Measurements from ENCODE around the gene C16orf90.
A peak's percentile ranks its signal among the peaks of the same experiment; 100 is the strongest.

The C16orf90 gene

GRCh38 chr16:3525951-3526350 is 30.7 kb upstream of the C16orf90 start:
- DNase-seq (ENCODE audit: low read depth, low spot score) = no peak

DNA sequence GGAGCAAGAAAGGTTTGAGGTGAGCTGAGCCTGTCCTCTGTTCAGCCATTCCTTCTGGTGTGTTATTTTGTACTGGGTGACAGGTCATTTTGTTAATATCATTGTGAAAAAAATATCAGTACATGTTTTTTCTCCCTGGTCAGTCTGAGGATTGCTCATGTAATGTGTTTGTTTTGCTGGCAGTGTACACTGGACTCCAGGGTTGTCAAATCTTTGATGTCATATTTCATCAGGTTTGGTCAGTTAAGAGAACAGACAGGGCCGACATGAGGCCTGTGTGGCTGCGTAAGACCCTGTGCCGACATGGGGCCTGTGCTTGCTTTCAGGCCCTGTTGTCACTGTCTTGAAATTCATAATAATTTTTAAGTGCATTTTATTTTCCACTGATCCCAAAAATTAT is 28.0 kb upstream of the C16orf90 start:
- H3K4me3 ChIP-seq (ENCODE audit: low read depth, low read length) = no peak overlapping the region
- in situ Hi-C loops (cut with HindIII; ENCODE audit: low sequenced_read_pairs) = no loop called here
- DNase-seq (ENCODE audit: low read depth, low spot score) = no peak
- TF ChIP-seq CTCF (IDR thresholded peaks at IDR 0.05; ENCODE audit: low read depth, low read length) = no peak

More at GRCh38 chr16:3525951-3526350, 30.7 kb upstream of the C16orf90 start:
- TF ChIP-seq CTCF (IDR thresholded peaks at IDR 0.05; ENCODE audit: low read depth, low read length) = no peak
- in situ Hi-C loops (cut with HindIII; ENCODE audit: low sequenced_read_pairs) = no loop called here
- H3K4me3 ChIP-seq (ENCODE audit: low read depth, low read length) = no peak overlapping the region

DNA sequence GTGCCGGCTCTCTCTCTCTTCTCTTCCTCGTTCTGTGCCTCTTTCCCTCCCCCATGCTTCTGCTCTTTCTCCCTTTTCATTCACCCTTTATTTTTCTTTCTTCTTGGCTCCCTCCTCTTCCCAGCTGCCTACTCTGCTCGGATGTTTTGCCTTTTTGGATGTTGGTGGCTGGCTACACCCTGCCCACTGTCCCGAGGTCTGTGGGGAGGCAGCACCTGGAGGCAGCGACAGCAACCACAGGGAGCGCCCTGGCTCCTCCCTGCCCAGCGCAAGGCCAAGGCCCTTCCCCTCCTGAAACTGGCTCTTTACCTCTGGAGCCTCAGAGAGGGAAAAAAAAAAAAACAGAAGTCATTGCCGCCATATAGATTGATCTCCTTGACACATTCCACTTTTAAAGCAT is 25.6 kb upstream of the C16orf90 start:
- no peak overlapping the region for H3K4me3 ChIP-seq (ENCODE audit: low read depth, low read length)
- in situ Hi-C loops (cut with HindIII; ENCODE audit: low sequenced_read_pairs) = no loop called here
- TF ChIP-seq CTCF (IDR thresholded peaks at IDR 0.05; ENCODE audit: low read depth, low read length) = no peak
- no peak for DNase-seq (ENCODE audit: low read depth, low spot score)

DNA sequence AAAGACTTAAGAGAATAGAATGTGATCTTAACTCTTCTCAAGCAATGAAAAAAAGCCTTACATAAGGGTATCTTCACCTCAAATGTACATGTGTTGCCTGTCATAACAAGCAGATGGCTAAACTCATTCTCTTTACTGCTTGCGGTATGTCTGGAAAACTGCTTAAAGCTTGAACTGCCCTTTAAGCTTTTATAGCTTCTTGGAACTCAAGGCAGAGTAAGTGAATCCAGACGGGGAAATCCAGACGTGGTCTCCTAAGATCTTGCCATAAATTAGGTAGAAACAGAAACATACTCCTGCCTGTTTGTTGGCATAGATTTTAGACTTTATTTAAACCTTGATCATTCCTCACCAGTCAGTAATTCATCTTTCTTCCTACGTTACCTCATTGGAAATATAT is 25.1 kb upstream of the C16orf90 start:
- DNase-seq (ENCODE audit: low read depth, low spot score) = peak; percentile 38

GRCh38 chr16:3519581-3519980 is 24.3 kb upstream of the C16orf90 start:
- H3K4me3 ChIP-seq (ENCODE audit: low read depth, low read length) = no peak overlapping the region
- TF ChIP-seq CTCF (IDR thresholded peaks at IDR 0.05; ENCODE audit: low read depth, low read length) = no peak
- in situ Hi-C loops (cut with HindIII; ENCODE audit: low sequenced_read_pairs) = no loop called here
- no peak for DNase-seq (ENCODE audit: low read depth, low spot score)

More for the DNA sequence above, 25.1 kb upstream of the C16orf90 start:
- H3K4me3 ChIP-seq (ENCODE audit: low read depth, low read length) = no peak overlapping the region
- in situ Hi-C loops (cut with HindIII; ENCODE audit: low sequenced_read_pairs) = no loop called here
- no peak for TF ChIP-seq CTCF (IDR thresholded peaks at IDR 0.05; ENCODE audit: low read depth, low read length)

DNA sequence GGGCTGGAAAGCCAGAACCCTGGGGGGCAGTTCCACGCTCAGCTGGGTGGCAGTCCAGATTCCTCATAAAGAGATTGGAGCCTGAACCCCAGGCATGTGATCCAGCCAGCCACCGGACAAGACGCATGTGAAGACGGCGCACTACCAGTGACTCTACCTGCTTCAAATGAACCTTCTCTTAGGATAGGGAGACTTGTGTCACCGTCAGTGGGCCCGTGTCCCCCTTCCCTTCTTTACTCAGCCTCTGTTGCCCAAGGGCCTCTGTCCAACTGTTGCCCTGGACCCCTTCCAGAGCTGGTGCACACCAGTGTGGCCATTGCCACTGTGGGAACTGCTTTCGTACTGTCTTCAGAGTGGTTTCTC is 23.7 kb upstream of the C16orf90 start:
- no peak overlapping the region for H3K4me3 ChIP-seq (ENCODE audit: low read depth, low read length)
- in situ Hi-C loops (cut with HindIII; ENCODE audit: low sequenced_read_pairs) = no loop called here
- no peak for DNase-seq (ENCODE audit: low read depth, low spot score)
- no peak for TF ChIP-seq CTCF (IDR thresholded peaks at IDR 0.05; ENCODE audit: low read depth, low read length)
